Tibial nerve (tissue), 4 donors: ENCODE results near the gene PRM2. TPM values are rescaled to one million over a fixed set of nuclear protein-coding genes. Genes with fewer than 3 reads are reported as not detected.

Source experiments
- DNase-seq, 2 donors: peaks; one replicate each; pipeline ENCODE4 v3.0.0-alpha.2; 2019; ENCODE audit warnings: low spot score in 2 of 2
- H3K27ac ChIP-seq, 4 donors: fragments of 200-600 bp; sonication (generic) in 3 of 4; one replicate each; pipeline ENCODE4 v1.5.1; 2017 to 2019; ENCODE audit warnings: mild to moderate bottlenecking in 1 of 4
- H3K27me3 ChIP-seq, 2 donors: fragments of 200-600 bp; sonication (generic) in 1 of 2; one replicate each; pipeline versions ENCODE4 v1.5.1 to v1.6.0; 2017 to 2019
- H3K36me3 ChIP-seq, 3 donors: fragments of 200-600 bp; sonication (generic); one replicate each; pipeline ENCODE4 v1.5.1; 2018 to 2019
- H3K4me1 ChIP-seq, 4 donors: fragments of 200-600 bp; sonication (generic) in 3 of 4; one replicate each; pipeline ENCODE4 v1.5.1; 2017 to 2019
- H3K4me3 ChIP-seq, 4 donors: fragments of 200-600 bp; sonication (generic) in 3 of 4; one replicate each; pipeline ENCODE4 v1.5.1; 2017 to 2019; ENCODE audit warnings: mild to moderate bottlenecking in 1 of 4, moderate library complexity in 1 of 4
- H3K9me3 ChIP-seq, 4 donors: fragments of 200-600 bp; sonication (generic) in 3 of 4; one replicate each; pipeline ENCODE4 v1.5.1; 2017 to 2019
- CTCF ChIP-seq, 5 experiments: fragments of 200-600 bp in 3 of 5; fragments of 450-650 bp in 2 of 5; sonication (generic) in 3 of 5; IDR thresholded peaks; one replicate each; pipeline ENCODE4 v1.5.1; 2016 to 2019; ENCODE audit warnings: antibody characterized with exemption in 5 of 5, mild to moderate bottlenecking in 3 of 5, moderate library complexity in 2 of 5
- EP300 ChIP-seq, 2 donors: sonication (generic); formaldehyde crosslinking; IDR thresholded peaks; one replicate each; pipeline ENCODE4 v1.6.1; 2017; ENCODE audit warnings: antibody characterized with exemption in 2 of 2, mild to moderate bottlenecking in 1 of 2
- POLR2A ChIP-seq, 2 donors: fragments of 450-650 bp; IDR thresholded peaks; one replicate each; pipeline ENCODE4 v1.6.1; 2017; ENCODE audit warnings: antibody characterized with exemption in 2 of 2, mild to moderate bottlenecking in 2 of 2, moderate library complexity in 2 of 2
- WGBS, 2 donors: methylation state at CpG; one replicate each; pipeline ENCODE4 v1.1.5; 2018; 5-methylcytosine and 5-hydroxymethylcytosine counted together
- total RNA-seq, 4 donors: library from RNA; depleted of rRNA; stranded (reverse); fragments of >200 nt; gene quantifications; one replicate each; pipeline ENCODE4 v1.1.0, GENCODE V29; 2016

Gene PRM2
- total RNA-seq, 4 donors from 2014 or later, result not detected

GRCh38 chr16:11252482-11252931 lies 23.8 kb downstream of the PRM2 start:
- H3K4me3 ChIP-seq, result no peak overlapping the region
- no peak for TF ChIP-seq EP300 (IDR thresholded peaks at IDR 0.05)
- TF ChIP-seq CTCF (IDR thresholded peaks at IDR 0.05), result no peak
- TF ChIP-seq POLR2A (IDR thresholded peaks at IDR 0.05), result no peak
- no peak overlapping the region for H3K27ac ChIP-seq
- no peaks in the 10 kb centered on the region for H3K27me3 ChIP-seq
- no peaks in the 10 kb centered on the region for H3K36me3 ChIP-seq
- H3K9me3 ChIP-seq, result no peaks in the 10 kb centered on the region
- peaks cover 0 to 32% (median 9%) of the 10 kb centered on the region in 4 donors for H3K4me1 ChIP-seq
- DNase-seq, result no peak
- 89 to 92% methylated on average over 8 of the region's 8 CpGs for WGBS, 2 donors

- no peak for DNase-seq
- Histone ChIP-seq H3K36me3 (no peaks in the 10 kb centered on the region), H3K9me3 (no peaks in the 10 kb centered on the region), H3K27ac (no peak overlapping the region), H3K27me3 (no peaks in the 10 kb centered on the region), H3K4me3 (no peak overlapping the region), H3K4me1 (peaks cover 0 to 25% (median 3%) of the 10 kb centered on the region in 4 donors)
- 75 to 76% methylated on average over 18 of the region's 18 CpGs for WGBS, 2 donors
- TF ChIP-seq POLR2A (IDR thresholded peaks at IDR 0.05) (no peak), EP300 (IDR thresholded peaks at IDR 0.05) (no peak), CTCF (IDR thresholded peaks at IDR 0.05) (no peak)
Measured at GRCh38 chr16:11251525-11252481, 24.5 kb downstream of the PRM2 start.

GRCh38 chr16:11250786-11251524 lies 25.3 kb downstream of the PRM2 start:
- Histone ChIP-seq H3K27ac (no peak overlapping the region), H3K4me3 (no peak overlapping the region), H3K9me3 (peaks cover 0 to 6% (median 0%) of the 10 kb centered on the region in 4 donors), H3K36me3 (no peaks in the 10 kb centered on the region), H3K27me3 (no peaks in the 10 kb centered on the region), H3K4me1 (peaks cover 0 to 24% (median 2%) of the 10 kb centered on the region in 4 donors)
- WGBS, 2 donors, result 94 to 96% methylated on average over 10 of the region's 10 CpGs
- DNase-seq, result no peak
- TF ChIP-seq CTCF (IDR thresholded peaks at IDR 0.05), result no peak
- TF ChIP-seq EP300 (IDR thresholded peaks at IDR 0.05), result no peak
- no peak for TF ChIP-seq POLR2A (IDR thresholded peaks at IDR 0.05)

- H3K4me3 ChIP-seq, result no peak overlapping the region
- H3K27me3 ChIP-seq, result no peaks in the 10 kb centered on the region
- WGBS, 2 donors, result 70 to 73% methylated on average over 16 of the region's 16 CpGs
- peaks cover 0 to 6% (median 0%) of the 10 kb centered on the region in 4 donors for H3K9me3 ChIP-seq
- H3K27ac ChIP-seq, result no peak overlapping the region
- no peaks in the 10 kb centered on the region for H3K36me3 ChIP-seq
- TF ChIP-seq EP300 (IDR thresholded peaks at IDR 0.05) (no peak), POLR2A (IDR thresholded peaks at IDR 0.05) (no peak), CTCF (IDR thresholded peaks at IDR 0.05) (no peak)
- DNase-seq, result no peak
- H3K4me1 ChIP-seq, result peaks cover 0 to 21% (median 2%) of the 10 kb centered on the region in 4 donors
Measured at GRCh38 chr16:11250091-11250785, 26.0 kb downstream of the PRM2 start.
